HepG2 (cell line): ENCODE data around the gene FAM174C. TPM values are rescaled to one million over a fixed set of nuclear protein-coding genes. Genes with fewer than 3 reads are reported as not detected.
A peak's percentile ranks its signal among the peaks of the same experiment; 100 is the strongest.

Experiments used
- AGO2 ChIP-seq: fragments of 200-400 bp; formaldehyde crosslinking; optimal IDR thresholded peaks from 2 replicates; pipeline ENCODE3; 2017; ENCODE audit warnings: mild to moderate bottlenecking, low read depth, low read length, moderate library complexity
- ELF4 ChIP-seq: sonication (generic); formaldehyde crosslinking; IDR thresholded peaks from 2 replicates; pipeline ENCODE4 v1.5.0; 2020; ENCODE audit warnings: missing genetic modification reagents, mild to moderate bottlenecking, moderate library complexity, borderline replicate concordance
- FOXP1 ChIP-seq, 2 experiments: fragments of 450-650 bp in 1 of 2; IDR thresholded peaks; 2 replicates each; pipeline ENCODE4 v1.6.1; 2017 to 2018; ENCODE audit warnings: antibody characterized with exemption in 1 of 2
- HDAC6 ChIP-seq: fragments of 200-600 bp; sonication (generic); IDR thresholded peaks from 2 replicates; pipeline ENCODE4 v1.7.0; 2017; ENCODE audit warnings: mild to moderate bottlenecking, antibody characterized with exemption, low read length, low read depth
- HMG20A ChIP-seq: IDR thresholded peaks from 2 replicates; pipeline ENCODE4 v1.6.1; 2016; ENCODE audit warnings: borderline replicate concordance
- KDM6A ChIP-seq: IDR thresholded peaks from 2 replicates; pipeline ENCODE4 v1.6.1; 2016; ENCODE audit warnings: low read depth
- KMT2A ChIP-seq: sonication (generic); formaldehyde crosslinking; IDR thresholded peaks from 2 replicates; pipeline ENCODE4 v1.4.0; 2020; ENCODE audit warnings: missing genetic modification reagents
- LCORL ChIP-seq, 2 experiments: fragments of 450-650 bp in 1 of 2; sonication (generic) in 1 of 2; formaldehyde crosslinking in 1 of 2; IDR thresholded peaks; 2 replicates each; pipeline versions ENCODE4 v1.5.0 to v1.6.1; 2017 to 2020; ENCODE audit warnings: antibody characterized with exemption in 1 of 2, missing genetic modification reagents in 1 of 2
- MNT ChIP-seq: fragments of 450-650 bp; IDR thresholded peaks from 2 replicates; pipeline ENCODE4 v1.6.1; 2016
- NCOA1 ChIP-seq: sonication (generic); formaldehyde crosslinking; IDR thresholded peaks from 2 replicates; pipeline ENCODE4 v1.9.0; 2021; ENCODE audit warnings: missing genetic modification reagents
- PAF1 ChIP-seq: IDR thresholded peaks from 2 replicates; pipeline ENCODE4 v1.6.1; 2016; ENCODE audit warnings: missing genetic modification reagents, missing compliant biosample characterization
- TAF15 ChIP-seq: fragments of 200-400 bp; formaldehyde crosslinking; IDR thresholded peaks from one replicate; pipeline ENCODE4 v1.6.1; 2018; ENCODE audit warnings: mild to moderate bottlenecking, low read depth, low read length; ENCODE audit not compliant: poor library complexity, severe bottlenecking
- TCF7L2 ChIP-seq: IDR thresholded peaks from 2 replicates; pipeline ENCODE4 v1.6.1; 2011; ENCODE audit warnings: mild to moderate bottlenecking, low read depth, low read length, moderate library complexity
- ZNF205 ChIP-seq: IDR thresholded peaks from 2 replicates; pipeline ENCODE4 v1.6.1; 2018; ENCODE audit warnings: missing biosample characterization, missing genetic modification reagents
- ZNF317 ChIP-seq: sonication (generic); formaldehyde crosslinking; IDR thresholded peaks from 2 replicates; pipeline ENCODE4 v1.5.0; 2020; ENCODE audit warnings: mild to moderate bottlenecking, missing genetic modification reagents
- ZNF362 ChIP-seq: sonication (generic); formaldehyde crosslinking; IDR thresholded peaks from 2 replicates; pipeline ENCODE4 v1.4.0; 2020; ENCODE audit warnings: missing genetic modification reagents, mild to moderate bottlenecking, borderline replicate concordance
- ZNF713 ChIP-seq: sonication (generic); formaldehyde crosslinking; IDR thresholded peaks from 2 replicates; pipeline ENCODE4 v1.4.0; 2020; ENCODE audit warnings: mild to moderate bottlenecking, missing genetic modification reagents
- ZNF772 ChIP-seq: sonication (generic); formaldehyde crosslinking; IDR thresholded peaks from 2 replicates; pipeline ENCODE4 v1.5.0; 2020; ENCODE audit warnings: mild to moderate bottlenecking, missing genetic modification reagents
- polyA plus RNA-seq, 8 experiments: library from polyadenylated mRNA; depleted of rRNA in 3 of 8; stranded (reverse) in 7 of 8; unstranded in 1 of 8; fragments of >200 nt; fragmentation: Illumina TruSeq in 4 of 8; extraction: Trizol in 4 of 8; gene quantifications; 2 replicates each; pipeline versions ENCODE4 v1.2.1 to v1.2.3, GENCODE V29; 2011 to 2016; ENCODE audit warnings: low read depth in 4 of 8, missing spikeins in 1 of 8, mixed read lengths in 1 of 8; ENCODE audit not compliant: insufficient read depth in 1 of 8
- total RNA-seq, 5 experiments: library from RNA; depleted of rRNA; stranded (reverse); fragments of >200 nt; fragmentation: Illumina TruSeq; extraction: Trizol; gene quantifications; 2 replicates each; pipeline ENCODE4 v1.2.3, GENCODE V29; 2016; ENCODE audit warnings: low read depth in 1 of 5
- TF ChIP-seq, protein P1 (sequence below): IDR thresholded peaks from 2 replicates; pipeline ENCODE4 v1.6.1; 2016; ENCODE audit warnings: mild to moderate bottlenecking, missing biosample characterization, missing genetic modification reagents
- TF ChIP-seq, protein P2 (sequence below): sonication (generic); formaldehyde crosslinking; IDR thresholded peaks from 2 replicates; pipeline ENCODE4 v1.5.0; 2020; ENCODE audit warnings: mild to moderate bottlenecking, low read depth, missing genetic modification reagents, borderline replicate concordance
- TF ChIP-seq, protein P3 (sequence below): IDR thresholded peaks from 2 replicates; pipeline ENCODE4 v1.6.1; 2018; ENCODE audit warnings: missing genetic modification reagents, mild to moderate bottlenecking, missing compliant biosample characterization

Gene FAM174C
- total and polyA plus RNA-seq, 2 of the 13 experiments (the other 11 are each of a cell fraction or from before 2014, with no cell fraction given), result 19.5 to 31.3 TPM

- TF ChIP-seq, protein P1, sequence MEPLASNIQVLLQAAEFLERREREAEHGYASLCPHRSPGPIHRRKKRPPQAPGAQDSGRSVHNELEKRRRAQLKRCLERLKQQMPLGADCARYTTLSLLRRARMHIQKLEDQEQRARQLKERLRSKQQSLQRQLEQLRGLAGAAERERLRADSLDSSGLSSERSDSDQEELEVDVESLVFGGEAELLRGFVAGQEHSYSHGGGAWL, result no peak
- TF ChIP-seq TAF15 (peak; percentile 73), KDM6A (peak; percentile 52; the same call in 1 of the 2 replicates), NCOA1 (CRISPR knock-in tag) (no peak), MNT (no peak), PAF1 (CRISPR knock-in tag) (no peak), HMG20A (CRISPR knock-in tag) (no peak), AGO2 (peak; percentile 57), ELF4 (no peak), TCF7L2 (no peak), ZNF317 (CRISPR knock-in tag) (0 out of 2 replicates have a peak, but pooled peaks have one; percentile 19), FOXP1 (IDR thresholded peaks at IDR 0.05) (no peak), FOXP1 (CRISPR knock-in tag; IDR thresholded peaks at IDR 0.05) (peak; percentile 38; the same call in 1 of the 2 replicates), ZNF205 (CRISPR knock-in tag) (no peak; the same call in 1 of the 2 replicates), ZNF772 (CRISPR knock-in tag) (no peak), ZNF713 (CRISPR knock-in tag) (no peak), ZNF362 (CRISPR knock-in tag) (peak; percentile 54; the same call in 1 of the 2 replicates), KMT2A (no peak), HDAC6 (no peak), LCORL (IDR thresholded peaks at IDR 0.05) (no peak), LCORL (CRISPR knock-in tag; IDR thresholded peaks at IDR 0.05) (peak; percentile 72; the same call in 1 of the 2 replicates)
- TF ChIP-seq, protein P2, sequence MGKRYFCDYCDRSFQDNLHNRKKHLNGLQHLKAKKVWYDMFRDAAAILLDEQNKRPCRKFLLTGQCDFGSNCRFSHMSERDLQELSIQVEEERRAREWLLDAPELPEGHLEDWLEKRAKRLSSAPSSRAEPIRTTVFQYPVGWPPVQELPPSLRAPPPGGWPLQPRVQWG (CRISPR knock-in tag), result no peak
- TF ChIP-seq, protein P3, sequence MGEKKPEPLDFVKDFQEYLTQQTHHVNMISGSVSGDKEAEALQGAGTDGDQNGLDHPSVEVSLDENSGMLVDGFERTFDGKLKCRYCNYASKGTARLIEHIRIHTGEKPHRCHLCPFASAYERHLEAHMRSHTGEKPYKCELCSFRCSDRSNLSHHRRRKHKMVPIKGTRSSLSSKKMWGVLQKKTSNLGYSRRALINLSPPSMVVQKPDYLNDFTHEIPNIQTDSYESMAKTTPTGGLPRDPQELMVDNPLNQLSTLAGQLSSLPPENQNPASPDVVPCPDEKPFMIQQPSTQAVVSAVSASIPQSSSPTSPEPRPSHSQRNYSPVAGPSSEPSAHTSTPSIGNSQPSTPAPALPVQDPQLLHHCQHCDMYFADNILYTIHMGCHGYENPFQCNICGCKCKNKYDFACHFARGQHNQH, result peak; percentile 58; the same call in 1 of the 2 replicates
Observed at GRCh38 chr19:1252221-1252820, 23.0 kb upstream of the FAM174C start (continued).
